HG03039 (cell line): Measurements from ENCODE around the gene DUT.

Experiments used
- ATAC-seq: cut with Tn5 transposase; IDR thresholded peaks from one replicate; pipeline ENCODE4 v1.9.1; 2021; ENCODE audit warnings: mild to moderate bottlenecking, moderate library complexity; ENCODE audit not compliant: unreplicated experiment

Gene DUT

GRCh38 chr15:48330855-48331795 is at the start of gene DUT:
Gene DUT (plus strand): TSS chr15:48331429. CDS start chr15:48331516, 87 bp downstream.
- ATAC-seq, result peak; percentile 90

- no peak for ATAC-seq
These were observed 49.6 kb upstream of the DUT start for GRCh38 chr15:48281674-48282073.

- no peak for ATAC-seq
These were observed 49.0 kb upstream of the DUT start for GRCh38 chr15:48282216-48282615.

GRCh38 chr15:48283396-48284145 is 47.7 kb upstream of the DUT start:
- ATAC-seq, result no peak

- ATAC-seq, result peak; percentile 76
These were observed 45.7 kb upstream of the DUT start for GRCh38 chr15:48285329-48286214.

GRCh38 chr15:48289628-48290027 is 41.6 kb upstream of the DUT start:
- no peak for ATAC-seq

- ATAC-seq, result no peak
These were observed 38.8 kb upstream of the DUT start for GRCh38 chr15:48292458-48292857.

- no peak for ATAC-seq
These were observed 33.6 kb upstream of the DUT start for GRCh38 chr15:48297668-48298067.

GRCh38 chr15:48298914-48299313 is 32.3 kb upstream of the DUT start:
- no peak for ATAC-seq

GRCh38 chr15:48300038-48300437 is 31.2 kb upstream of the DUT start:
- ATAC-seq, result no peak

- ATAC-seq, result no peak
These were observed 26.8 kb upstream of the DUT start for GRCh38 chr15:48304398-48304797.

GRCh38 chr15:48306639-48307038 is 24.6 kb upstream of the DUT start:
- no peak for ATAC-seq

GRCh38 chr15:48307586-48307985 is 23.6 kb upstream of the DUT start:
- ATAC-seq, result no peak

GRCh38 chr15:48309740-48310139 is 21.5 kb upstream of the DUT start:
- ATAC-seq, result no peak

- ATAC-seq, result no peak
These were observed 18.0 kb upstream of the DUT start for GRCh38 chr15:48313216-48313615.

- no peak for ATAC-seq
These were observed 16.2 kb upstream of the DUT start for GRCh38 chr15:48315041-48315440.

- no peak for ATAC-seq
These were observed 14.0 kb upstream of the DUT start for GRCh38 chr15:48317221-48317620.

- no peak for ATAC-seq
These were observed 13.1 kb upstream of the DUT start for GRCh38 chr15:48318131-48318530.

- no peak for ATAC-seq
These were observed 7.9 kb upstream of the DUT start for GRCh38 chr15:48323294-48323693.

- ATAC-seq, result no peak
These were observed 6.3 kb upstream of the DUT start for GRCh38 chr15:48324949-48325348.

- ATAC-seq, result no peak
These were observed 5.8 kb upstream of the DUT start for GRCh38 chr15:48325400-48325799.
